Activated CD4-positive, alpha-beta T cell treated with anti-CD3 and anti-CD28 coated beads, Interleukin-2, amount 50 U/mL, for 24 hours (primary cell): ENCODE measurements around the gene ZFHX3.

ENCODE experiments used
- DNase-seq, 2 donors: peaks; one replicate each; pipeline ENCODE4 v3.0.0-alpha.2; 2020; ENCODE audit warnings: low read depth in 1 of 2, low spot score in 1 of 2

ZFHX3 gene

GRCh38 chr16:72978212-72978611, 69.7 kb downstream of the ZFHX3 start:
- no peak for DNase-seq

- no peak for DNase-seq
Observed at GRCh38 chr16:72977127-72977526, 70.8 kb downstream of the ZFHX3 start.

- DNase-seq: no peak
Observed at GRCh38 chr16:72976438-72977064, 71.4 kb downstream of the ZFHX3 start.

GRCh38 chr16:72975809-72976437, 72.0 kb downstream of the ZFHX3 start:
- no peak for DNase-seq

GRCh38 chr16:72974142-72974769, 73.7 kb downstream of the ZFHX3 start:
- DNase-seq: no peak

GRCh38 chr16:72972878-72973571, 74.9 kb downstream of the ZFHX3 start:
- no peak for DNase-seq

GRCh38 chr16:72971370-72971769, 76.6 kb downstream of the ZFHX3 start:
- DNase-seq: no peak

GRCh38 chr16:72970656-72971055, 77.3 kb downstream of the ZFHX3 start:
- DNase-seq: no peak

GRCh38 chr16:72969812-72970211, 78.1 kb downstream of the ZFHX3 start:
- no peak for DNase-seq

- no peak for DNase-seq
Observed at GRCh38 chr16:72969146-72969545, 78.8 kb downstream of the ZFHX3 start.

- DNase-seq: no peak
Observed at GRCh38 chr16:72967941-72968340, 80.0 kb downstream of the ZFHX3 start.

- DNase-seq: no peak
Observed at GRCh38 chr16:72963533-72964315, 84.2 kb downstream of the ZFHX3 start.

- no peak for DNase-seq
Observed at GRCh38 chr16:72962347-72962746, 85.6 kb downstream of the ZFHX3 start.

- no peak for DNase-seq
Observed at GRCh38 chr16:72961863-72962262, 86.1 kb downstream of the ZFHX3 start.

GRCh38 chr16:72961115-72961832, 86.7 kb downstream of the ZFHX3 start:
- no peak for DNase-seq

- DNase-seq: no peak
Observed at GRCh38 chr16:72960101-72960500, 87.8 kb downstream of the ZFHX3 start.

GRCh38 chr16:72959301-72959996, 88.5 kb downstream of the ZFHX3 start:
- DNase-seq: no peak

GRCh38 chr16:72958522-72959076, 89.3 kb downstream of the ZFHX3 start:
- no peak for DNase-seq
